ENCODE data around the gene DOCK2. TPM values are rescaled to one million over a fixed set of nuclear protein-coding genes. Genes with fewer than 3 reads are reported as not detected.

Gene DOCK2
- total and polyA plus RNA-seq, 2 of the 8 experiments (the other 6 are each of a cell fraction or from before 2014, with no cell fraction given) = 3.9 to 5.7 TPM

DNA sequence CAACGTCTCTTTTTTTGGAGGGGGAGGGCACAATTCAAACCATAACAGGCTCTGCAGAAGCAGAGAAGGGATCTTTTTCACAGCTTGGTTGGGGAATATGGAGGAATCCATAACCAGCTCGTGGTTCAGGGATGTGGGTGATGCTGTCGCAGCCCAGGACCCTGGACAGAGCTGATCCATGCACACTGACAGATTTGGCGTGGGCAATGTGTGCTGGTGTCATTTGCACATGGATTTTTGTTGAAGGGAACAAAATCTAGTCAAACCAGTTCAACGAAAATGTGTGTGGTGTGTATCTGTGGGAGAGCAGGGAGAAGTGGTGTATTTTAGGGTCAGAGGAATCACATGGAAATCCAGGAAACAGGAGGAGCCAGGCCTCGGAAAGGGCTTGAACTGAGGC lies 4.2 kb downstream of the DOCK2 start:
- ChIA-PET POLR2A (ENCODE audit: partially characterized antibody) (no interaction called here), CTCF (ENCODE audit: partially characterized antibody) (interaction anchor here (1.2 kb wide), 1 partner anchor 340 kb away, joined by 3 read pairs; no protein-coding TSS in a partner anchor)
- DNase-seq (ENCODE audit: low read depth in 1 of 2, low spot score in 2 of 2) (no peak), FAIRE-seq (no peak)
- Histone ChIP-seq H3K23me2 (ENCODE audit: low read depth, low read length) (peaks cover 3% of the 10 kb centered on the region; the same call in 1 of the 2 replicates), H4K20me1 (replicated peaks in 1 of 2; ENCODE audit: control insufficient read depth in 1 of 2, insufficient read depth in 2 of 2, low read length in 2 of 2) (no peaks in the 10 kb centered on the region), H3K4me2 (ENCODE audit: insufficient read depth in 1 of 2, low read depth in 2 of 2, low read length in 2 of 2) (no peak overlapping the region; a peak in 1 of 4 replicates), H3K9ac (replicated peaks in 1 of 4; ENCODE audit: extremely low read depth in 1 of 4, low read depth in 3 of 4, low read length in 3 of 4) (no peak overlapping the region), H3K23ac (ENCODE audit: insufficient read length) (no peak overlapping the region), H3K79me1 (ENCODE audit: low read depth, low read length) (no peaks in the 10 kb centered on the region), H2BK120ac (replicated peaks; ENCODE audit: low read depth, low read length) (no peak overlapping the region), H3K79me2 (ENCODE audit: control insufficient read depth in 1 of 2, insufficient read depth in 2 of 2, low read length in 2 of 2) (no peaks in the 10 kb centered on the region), H2BK15ac (ENCODE audit: low read length) (no peak overlapping the region), H3K4ac (replicated peaks; ENCODE audit: insufficient read length, low read depth, low read length) (no peak overlapping the region), H2AK5ac (ENCODE audit: low read depth, low read length) (no peak overlapping the region), H4K5ac (ENCODE audit: insufficient read length, low read depth, low read length) (no peak overlapping the region), H3K27me3 (replicated peaks in 1 of 4; ENCODE audit: control insufficient read depth in 3 of 4, extremely low read depth in 1 of 4, insufficient read depth in 3 of 4, low read length in 3 of 4) (peaks cover 0 to 14% (median 5%) of the 10 kb centered on the region in 4 experiments; a peak in 5 of 7 replicates), H3K4me3 (ENCODE audit: extremely low read depth in 1 of 4, insufficient read depth in 2 of 4, low read depth in 3 of 4, low read length in 4 of 4) (no peak overlapping the region), H3K4me1 (replicated peaks in 1 of 4; ENCODE audit: control insufficient read depth in 3 of 4, insufficient read depth in 4 of 4, low read length in 3 of 4) (peaks cover 2 to 10% (median 4%) of the 10 kb centered on the region in 4 experiments), H3K27ac (ENCODE audit: low read depth, low read length) (no peak overlapping the region), H3K18ac (ENCODE audit: extremely low read depth, low read length) (no peak overlapping the region), H4K91ac (replicated peaks; ENCODE audit: insufficient read length, low read length) (no peak overlapping the region), H2BK12ac (ENCODE audit: low read depth, low read length) (no peak overlapping the region), H4K8ac (ENCODE audit: extremely low read depth, insufficient read depth, low read length) (no peak overlapping the region), H2BK20ac (ENCODE audit: low read length) (no peak overlapping the region), H2BK5ac (ENCODE audit: low read depth, low read length) (no peak overlapping the region), H3K14ac (ENCODE audit: insufficient read length) (no peak overlapping the region), H3K9me3 (ENCODE audit: insufficient read depth in 2 of 2, low read depth in 1 of 2, low read length in 1 of 2) (peaks cover 7 to 8% of the 10 kb centered on the region in 2 experiments; a peak in 2 of 4 replicates), H2AFZ (ENCODE audit: low read length) (no peak overlapping the region), H3K56ac (replicated peaks; ENCODE audit: insufficient read length, low read depth, low read length) (no peak overlapping the region), H3K36me3 (ENCODE audit: control insufficient read depth in 2 of 4, insufficient read depth in 4 of 4, low read length in 3 of 4) (no peaks in the 10 kb centered on the region)
- no peak for TF ChIP-seq SP2 (IDR thresholded peaks at IDR 0.05; ENCODE audit: low read length)
- TF ChIP-seq SIN3A (conservative IDR thresholded peaks at IDR 0.05 in 1 of 2, IDR thresholded peaks at IDR 0.05 in 1 of 2; ENCODE audit: low read depth in 1 of 2, low read length in 2 of 2) = peak; percentile 67 to 90; a peak in 3 of 4 replicates
- TF ChIP-seq HDAC2 (IDR thresholded peaks at IDR 0.05; ENCODE audit: borderline replicate concordance in 1 of 2, low read depth in 2 of 2, low read length in 2 of 2) = 0 out of 4 replicates have a peak, but pooled peaks of 1 of the 2 experiments have one; percentile 48
- TF ChIP-seq, protein P1, sequence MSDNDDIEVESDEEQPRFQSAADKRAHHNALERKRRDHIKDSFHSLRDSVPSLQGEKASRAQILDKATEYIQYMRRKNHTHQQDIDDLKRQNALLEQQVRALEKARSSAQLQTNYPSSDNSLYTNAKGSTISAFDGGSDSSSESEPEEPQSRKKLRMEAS (IDR thresholded peaks at IDR 0.05) = peak; percentile 65; the same call in 1 of the 2 replicates
- WGBS, 2 experiments (ENCODE audit: extremely low coverage in 1 of 2, insufficient coverage in 1 of 2, insufficient read length in 1 of 2, insufficient replicate concordance in 2 of 2, low coverage in 1 of 2, low lambda C conversion rate in 2 of 2, missing lambda C conversion rate in 1 of 2) = 82% methylated on average over 6 of the region's 6 CpGs; no CpG with 5 or more reads in 1 of the 2 experiments
